Lower leg skin (tissue), 4 donors: ENCODE data around the gene FTO. TPM values are rescaled to one million over a fixed set of nuclear protein-coding genes. Genes with fewer than 3 reads are reported as not detected.

ENCODE experiments used
- DNase-seq, 2 donors: peaks; one replicate each; pipeline ENCODE4 v3.0.0-alpha.2; 2019; ENCODE audit warnings: low spot score in 2 of 2
- H3K4me3 ChIP-seq: fragments of 200-600 bp; sonication (generic); 2 replicates; pipeline ENCODE4 v1.5.1; 2017; ENCODE audit warnings: mild to moderate bottlenecking, low read depth; ENCODE audit not compliant: poor library complexity, severe bottlenecking
- CTCF ChIP-seq, 3 donors: fragments of 450-650 bp; IDR thresholded peaks; one replicate each; pipeline ENCODE4 v1.5.1; 2016; ENCODE audit warnings: antibody characterized with exemption in 3 of 3, mild to moderate bottlenecking in 3 of 3, moderate library complexity in 2 of 3
- POLR2A ChIP-seq, 2 donors: fragments of 450-650 bp; IDR thresholded peaks; one replicate each; pipeline ENCODE4 v1.6.1; 2016 to 2017; ENCODE audit warnings: antibody characterized with exemption in 2 of 2, mild to moderate bottlenecking in 1 of 2, moderate library complexity in 1 of 2
- WGBS, 2 donors: methylation state at CpG; one replicate each; pipeline ENCODE4 v1.1.5; 2018; 5-methylcytosine and 5-hydroxymethylcytosine counted together
- intact Hi-C: fragments of 100-400 bp; cut with DNase I; formaldehyde crosslinking; loops from one replicate; pipeline ENCODE4 v1.15.0; 2023; ENCODE audit warnings: low total_unique reads
- total RNA-seq, 4 donors: library from RNA; depleted of rRNA; stranded (reverse); fragments of >200 nt; gene quantifications; one replicate each; pipeline ENCODE4 v1.1.0, GENCODE V29; 2016

FTO gene
- total RNA-seq, 4 donors from 2014 or later, result 61.2 to 88.2 (median 64.1) TPM

GRCh38 chr16:53988136-53988535 lies 284.2 kb downstream of the FTO start:
- TF ChIP-seq CTCF (IDR thresholded peaks at IDR 0.05) (no peak), POLR2A (IDR thresholded peaks at IDR 0.05) (no peak)
- 69 to 80% methylated on average over 2 of the region's 2 CpGs for WGBS, 2 donors
- intact Hi-C loops, result loop anchor here (2.0 kb wide), 1 partner anchor 55 kb away; no protein-coding TSS in a partner anchor
- H3K4me3 ChIP-seq, result no peak overlapping the region
- no peak for DNase-seq

- 97 to 99% methylated on average over 3 of the region's 3 CpGs for WGBS, 2 donors
- no peak for TF ChIP-seq POLR2A (IDR thresholded peaks at IDR 0.05)
- TF ChIP-seq CTCF (IDR thresholded peaks at IDR 0.05), result no peak
- no peak overlapping the region for H3K4me3 ChIP-seq
- no peak for DNase-seq
- intact Hi-C loops, result loop anchor here (2.0 kb wide), 1 partner anchor 57 kb away; no protein-coding TSS in a partner anchor
These were observed 285.6 kb downstream of the FTO start for GRCh38 chr16:53989597-53989996.

GRCh38 chr16:53991754-53992378 lies 287.9 kb downstream of the FTO start:
- intact Hi-C loops, result no loop called here
- no peak for TF ChIP-seq CTCF (IDR thresholded peaks at IDR 0.05)
- TF ChIP-seq POLR2A (IDR thresholded peaks at IDR 0.05), result no peak
- no peak for DNase-seq
- WGBS, 2 donors, result 61 to 63% methylated on average over 8 of the region's 8 CpGs
- no peak overlapping the region for H3K4me3 ChIP-seq

GRCh38 chr16:53995378-53995777 lies 291.4 kb downstream of the FTO start:
- no peak for TF ChIP-seq CTCF (IDR thresholded peaks at IDR 0.05)
- no peak for TF ChIP-seq POLR2A (IDR thresholded peaks at IDR 0.05)
- intact Hi-C loops, result no loop called here
- WGBS, 2 donors, result 65 to 71% methylated on average over 6 of the region's 6 CpGs
- DNase-seq, result no peak
- no peak overlapping the region for H3K4me3 ChIP-seq

- no peak for TF ChIP-seq CTCF (IDR thresholded peaks at IDR 0.05)
- no peak for TF ChIP-seq POLR2A (IDR thresholded peaks at IDR 0.05)
- WGBS, 2 donors, result 94 to 96% methylated on average over 5 of the region's 5 CpGs
- DNase-seq, result no peak
- intact Hi-C loops, result no loop called here
- H3K4me3 ChIP-seq, result no peak overlapping the region
These were observed 293.0 kb downstream of the FTO start for GRCh38 chr16:53996961-53997360.
